GM18870 (cell line): ENCODE data around the gene USP3.
"Not testable (repeated sequence)": the region's sequence is repeated elsewhere in the genome, so short reads cannot be mapped to it uniquely, and the experiment has no call there.

Source experiments
- ATAC-seq: cut with Tn5 transposase; IDR thresholded peaks from one replicate; pipeline ENCODE4 v1.9.1; 2021; ENCODE audit warnings: moderate library complexity; ENCODE audit not compliant: unreplicated experiment

USP3 gene

GRCh38 chr15:63509955-63510940 is 5.9 kb downstream of the USP3 start:
- no peak for ATAC-seq

- no peak for ATAC-seq
Measured at GRCh38 chr15:63512148-63512547, 7.8 kb downstream of the USP3 start.

DNA sequence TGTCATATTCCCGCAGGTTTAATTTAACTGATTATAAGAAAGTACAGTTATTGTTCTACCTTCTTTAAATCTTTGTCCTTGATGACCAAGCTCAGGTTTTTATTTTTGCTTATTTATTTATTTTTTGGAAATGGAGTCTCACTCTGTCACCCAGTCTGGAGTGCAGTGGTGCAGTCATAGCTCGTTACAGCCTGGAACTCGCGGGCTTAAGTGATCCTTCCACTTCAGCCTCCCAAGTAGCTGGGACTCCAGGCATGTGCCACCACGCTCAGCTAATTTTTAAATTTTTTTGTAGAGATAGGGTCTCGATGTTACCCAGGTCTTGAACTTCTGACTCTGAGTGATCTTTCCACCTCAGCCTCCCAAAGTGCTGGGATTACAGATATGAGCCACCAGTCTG is 8.9 kb downstream of the USP3 start:
- no peak for ATAC-seq

GRCh38 chr15:63513728-63514127 is 9.3 kb downstream of the USP3 start:
- ATAC-seq, result no peak

DNA sequence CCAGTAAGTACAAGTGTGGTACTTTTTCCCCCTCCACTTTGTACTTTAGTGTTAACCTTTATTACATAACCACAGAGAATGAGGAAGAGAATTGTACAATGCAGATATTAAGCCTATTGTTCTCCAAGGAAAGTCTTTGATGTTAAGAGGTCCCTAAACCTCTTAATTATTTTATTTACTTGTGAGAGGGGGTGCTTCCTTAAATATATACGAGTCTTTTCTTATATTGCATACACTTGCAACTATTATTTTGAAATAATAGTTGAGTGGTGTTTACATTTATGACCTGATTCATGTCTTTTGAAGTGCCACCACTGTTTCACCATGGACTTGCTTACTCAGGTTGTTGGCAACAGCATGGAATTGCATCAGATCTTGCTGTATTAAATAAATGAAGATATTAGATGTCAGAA is 10.1 kb downstream of the USP3 start:
- ATAC-seq, result no peak

- no peak for ATAC-seq
Measured at GRCh38 chr15:63517202-63517601, 12.8 kb downstream of the USP3 start.

- ATAC-seq, result no peak
Measured at GRCh38 chr15:63517628-63518027, 13.2 kb downstream of the USP3 start.

GRCh38 chr15:63519041-63519440 is 14.6 kb downstream of the USP3 start:
- no peak for ATAC-seq

DNA sequence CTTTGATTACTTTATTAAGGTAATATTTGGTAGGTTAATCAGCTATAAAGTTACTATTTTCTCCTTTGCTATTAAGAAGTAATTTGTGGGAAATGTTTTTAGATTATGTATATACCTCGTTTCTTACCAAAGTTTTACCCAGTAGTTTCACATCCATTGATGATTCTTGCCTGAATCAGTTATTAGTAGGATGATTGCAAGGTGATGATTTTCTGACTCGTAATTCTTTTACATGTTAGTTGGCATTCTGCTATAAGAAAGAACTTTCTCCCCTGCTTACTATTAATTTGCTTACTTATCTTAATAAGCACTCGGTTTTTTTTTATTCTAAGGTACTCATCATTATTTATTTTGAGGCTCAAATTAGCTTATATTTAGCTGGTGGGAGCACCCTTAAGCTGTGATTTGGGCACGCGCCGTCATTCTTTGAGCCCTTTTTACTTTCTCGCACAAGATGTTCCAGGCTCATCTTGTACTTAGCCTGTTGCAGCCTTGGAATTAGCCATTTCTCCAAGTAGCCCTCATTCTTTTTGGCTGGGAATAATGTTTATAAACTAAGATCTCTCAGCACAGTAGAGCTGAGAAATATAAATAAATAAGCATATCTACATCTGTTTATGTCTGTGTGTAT is 15.3 kb downstream of the USP3 start:
- ATAC-seq, result no peak

DNA sequence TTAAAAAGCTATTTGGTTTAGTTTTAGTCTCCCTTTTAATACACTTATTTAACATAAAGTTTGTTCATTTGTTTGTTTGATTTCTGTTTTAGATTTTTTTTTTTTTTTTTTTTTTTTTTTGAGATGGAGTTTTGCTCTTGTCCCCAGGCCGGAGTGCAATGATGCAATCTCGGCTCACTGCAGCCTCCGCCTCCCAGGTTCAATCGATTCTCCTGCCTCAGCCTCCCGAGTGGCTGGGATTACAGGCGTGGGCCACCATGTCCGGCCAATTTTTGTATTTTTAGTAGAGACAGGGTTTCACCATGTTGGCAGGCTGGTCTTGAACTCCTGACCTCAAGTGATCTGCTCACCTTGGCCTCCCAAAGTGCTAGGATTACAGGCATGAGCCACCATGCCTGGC is 16.1 kb downstream of the USP3 start:
- ATAC-seq, result not testable (repeated sequence)

GRCh38 chr15:63522225-63522578 is 17.8 kb downstream of the USP3 start:
- no peak for ATAC-seq

- no peak for ATAC-seq
Measured at GRCh38 chr15:63523306-63523990, 19.1 kb downstream of the USP3 start.

GRCh38 chr15:63524316-63525015 is 20.1 kb downstream of the USP3 start:
- ATAC-seq, result no peak

DNA sequence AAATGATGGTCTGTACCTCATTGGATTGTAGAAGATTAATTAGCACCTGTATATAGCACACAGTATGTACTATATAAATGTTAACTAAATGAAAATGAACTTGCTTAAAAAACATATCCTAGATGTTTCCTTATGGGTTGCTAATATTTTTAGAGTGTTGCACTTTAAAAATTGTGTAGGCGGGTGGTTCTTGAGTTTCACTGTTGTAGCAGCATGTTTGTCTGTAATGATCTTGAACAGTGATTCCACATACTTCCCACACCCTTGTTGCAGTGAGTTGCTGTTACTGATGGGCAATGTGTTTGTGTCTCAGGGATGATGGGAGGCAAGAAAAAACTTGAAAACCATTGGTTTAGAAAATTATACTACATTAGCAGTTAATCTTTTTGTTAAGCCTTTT is 22.0 kb downstream of the USP3 start:
- no peak for ATAC-seq

DNA sequence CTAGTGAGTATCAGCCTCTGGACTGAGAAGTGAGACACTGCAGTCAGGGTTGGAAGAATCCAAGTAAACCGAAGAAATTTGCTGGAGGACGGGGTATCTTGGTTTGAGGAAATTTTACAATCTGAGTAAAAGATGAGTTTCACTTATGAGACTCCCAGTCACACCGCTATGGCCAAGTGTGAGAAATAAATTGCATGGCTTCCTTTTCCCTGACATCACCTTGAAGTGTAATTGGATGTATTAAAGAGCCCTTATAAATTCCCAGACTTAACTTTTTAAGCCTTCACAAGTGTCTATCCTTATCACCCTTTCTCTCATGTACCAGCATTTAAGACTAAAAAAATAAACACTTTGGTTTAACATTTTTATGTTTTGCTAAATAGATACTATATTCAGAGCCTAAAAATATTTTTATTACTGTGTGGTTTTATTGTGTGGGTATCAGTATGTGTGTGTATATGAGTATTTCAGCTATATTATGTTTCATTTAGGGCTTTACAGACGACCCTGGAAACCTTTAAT is 23.8 kb downstream of the USP3 start:
- no peak for ATAC-seq

GRCh38 chr15:63530235-63530634 is 25.8 kb downstream of the USP3 start:
- ATAC-seq, result no peak

GRCh38 chr15:63530752-63531299 is 26.4 kb downstream of the USP3 start:
- no peak for ATAC-seq

GRCh38 chr15:63531586-63531985 is 27.2 kb downstream of the USP3 start:
- ATAC-seq, result no peak

GRCh38 chr15:63532307-63532744 is 27.9 kb downstream of the USP3 start:
- ATAC-seq, result no peak

DNA sequence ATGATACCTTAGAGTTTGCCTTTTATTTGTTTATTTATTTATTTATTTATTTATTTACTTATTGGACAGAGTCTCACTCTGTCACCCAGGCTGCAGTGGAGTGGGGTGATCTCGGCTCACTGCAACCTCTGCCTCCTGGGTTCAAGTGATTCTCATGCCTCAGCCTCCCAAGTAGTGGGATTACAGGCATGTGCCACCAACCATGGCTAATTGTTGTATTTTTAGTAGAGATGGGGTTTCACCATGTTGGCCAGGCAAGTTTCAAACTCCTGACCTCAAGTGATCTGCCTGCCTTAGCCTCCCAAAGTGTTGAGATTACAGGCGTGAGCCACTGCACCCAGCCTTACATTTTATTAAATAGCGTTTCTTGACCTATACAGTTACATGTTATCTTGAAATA is 30.5 kb downstream of the USP3 start:
- not testable (repeated sequence) for ATAC-seq

DNA sequence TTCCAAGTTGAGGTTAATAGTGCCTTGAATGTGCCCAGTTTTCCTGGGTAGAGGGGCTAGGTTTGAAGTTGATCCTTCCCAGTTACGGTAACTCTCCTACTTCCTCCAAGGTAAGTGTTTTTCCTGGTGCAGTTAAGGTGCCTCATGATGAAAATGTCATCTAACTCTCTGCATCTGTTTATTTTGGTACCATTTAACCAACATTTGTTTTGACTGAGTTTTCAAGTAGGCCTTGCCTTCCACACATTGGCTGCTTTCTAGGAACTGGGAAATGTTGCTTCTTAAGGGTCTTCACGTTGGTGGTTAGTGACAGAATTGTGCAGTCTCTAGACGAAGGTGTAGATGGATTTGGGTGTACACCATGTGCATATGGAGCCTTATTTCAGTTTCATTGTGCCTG is 31.3 kb downstream of the USP3 start:
- no peak for ATAC-seq
